H1 (cell line): Measurements from ENCODE around the gene LHFPL6. TPM values are rescaled to one million over a fixed set of nuclear protein-coding genes. Genes with fewer than 3 reads are reported as not detected.

Source experiments
- CTCF ChIA-PET: fragments of 300-600 bp; sonication (Branson Sonifier 250); formaldehyde crosslinking; loops from one replicate; lab custom pipeline; 2021; ENCODE audit not compliant: partially characterized antibody; lab: Charles Lee
- POLR2A ChIA-PET: fragments of 300-600 bp; sonication (Branson Sonifier 250); formaldehyde crosslinking; loops from one replicate; lab custom pipeline; 2021; ENCODE audit warnings: inconsistent platforms; ENCODE audit not compliant: partially characterized antibody; lab: Charles Lee
- DNase-seq, 2 experiments: peaks; one replicate each; pipeline versions ENCODE4 v3.0.0 to v3.0.0-alpha.2; 2010 to 2022; ENCODE audit warnings: low spot score in 2 of 2, low read depth in 1 of 2, mixed read lengths in 1 of 2
- FAIRE-seq: peaks from 2 replicates; lab custom pipeline; 2011; peaks lifted over from hg19 to GRCh38; lab: Jason Lieb, UNC
- H2AFZ ChIP-seq: 2 replicates; pipeline ENCODE4 v1.8.1; 2012; ENCODE audit warnings: low read length, inconsistent platforms
- H2AK5ac ChIP-seq: 2 replicates; pipeline ENCODE4 v1.6.1; 2013; ENCODE audit warnings: low read depth, low read length
- H2BK120ac ChIP-seq: replicated peaks from 2 replicates; pipeline ENCODE3; 2013; ENCODE audit warnings: low read depth, low read length, inconsistent platforms
- H2BK12ac ChIP-seq: 2 replicates; pipeline ENCODE4 v1.6.1; 2013; ENCODE audit warnings: low read depth, low read length
- H2BK15ac ChIP-seq: 2 replicates; pipeline ENCODE4 v1.6.1; 2013; ENCODE audit warnings: low read length
- H2BK20ac ChIP-seq: 2 replicates; pipeline ENCODE4 v1.6.1; 2013; ENCODE audit warnings: low read length
- H2BK5ac ChIP-seq: 2 replicates; pipeline ENCODE4 v1.6.1; 2013; ENCODE audit warnings: low read depth, low read length
- H3K14ac ChIP-seq: 2 replicates; pipeline ENCODE4 v1.6.1; 2013; ENCODE audit warnings: inconsistent platforms; ENCODE audit not compliant: insufficient read length
- H3K18ac ChIP-seq: 2 replicates; pipeline ENCODE4 v1.6.1; 2013; ENCODE audit warnings: low read length; ENCODE audit errors: extremely low read depth
- H3K23ac ChIP-seq: 2 replicates; pipeline ENCODE4 v1.6.1; 2013; ENCODE audit warnings: inconsistent platforms; ENCODE audit not compliant: insufficient read length
- H3K23me2 ChIP-seq: 2 replicates; pipeline ENCODE4 v1.6.1; 2013; ENCODE audit warnings: low read depth, low read length
- H3K27ac ChIP-seq: 2 replicates; pipeline ENCODE4 v1.6.1; 2011; ENCODE audit warnings: low read depth, low read length, inconsistent platforms
- H3K27me3 ChIP-seq, 4 experiments: replicated peaks in 1 of 4; 1 replicate in 1 of 4; 2 replicates in 3 of 4; pipeline versions ENCODE4 v1.6.1 to v1.8.1; 2011 to 2013; ENCODE audit warnings: low read length in 3 of 4, mild to moderate bottlenecking in 3 of 4, inconsistent platforms in 2 of 4, mixed read lengths in 2 of 4, moderate library complexity in 1 of 4; ENCODE audit not compliant: control insufficient read depth in 3 of 4, insufficient read depth in 3 of 4; ENCODE audit errors: extremely low read depth in 1 of 4
- H3K36me3 ChIP-seq, 4 experiments: 2 replicates each; pipeline versions ENCODE4 v1.6.1 to v1.8.1; 2011 to 2013; ENCODE audit warnings: mild to moderate bottlenecking in 4 of 4, low read length in 3 of 4, moderate library complexity in 2 of 4, control low read depth in 1 of 4, inconsistent platforms in 1 of 4; ENCODE audit not compliant: insufficient read depth in 4 of 4, control insufficient read depth in 2 of 4
- H3K4ac ChIP-seq: replicated peaks from 2 replicates; pipeline ENCODE3; 2013; ENCODE audit warnings: low read length, low read depth, mixed read lengths, inconsistent platforms; ENCODE audit not compliant: insufficient read length
- H3K4me1 ChIP-seq, 4 experiments: replicated peaks in 1 of 4; 1 replicate in 1 of 4; 2 replicates in 3 of 4; pipeline versions ENCODE4 v1.6.1 to v1.8.1; 2011 to 2013; ENCODE audit warnings: low read length in 3 of 4, inconsistent platforms in 2 of 4, mixed read lengths in 1 of 4; ENCODE audit not compliant: insufficient read depth in 4 of 4, control insufficient read depth in 3 of 4
- H3K4me2 ChIP-seq, 2 experiments: 2 replicates each; pipeline versions ENCODE4 v1.6.1 to v1.8.1; 2011 to 2013; ENCODE audit warnings: low read depth in 2 of 2, low read length in 2 of 2, control low read depth in 1 of 2, inconsistent platforms in 1 of 2, mild to moderate bottlenecking in 1 of 2; ENCODE audit not compliant: insufficient read depth in 1 of 2
- H3K4me3 ChIP-seq, 4 experiments: fragments of 200-600, 300-600 bp in 1 of 4; sonication (generic), shearing (Covaris generic), sonication (Bioruptor Twin) in 1 of 4; 2 replicates each; pipeline versions ENCODE4 v1.5.1 to v1.8.1; 2011 to 2016; ENCODE audit warnings: low read length in 4 of 4, low read depth in 3 of 4, control low read depth in 2 of 4, inconsistent platforms in 2 of 4, mild to moderate bottlenecking in 2 of 4, mixed read lengths in 1 of 4, moderate library complexity in 1 of 4; ENCODE audit not compliant: insufficient read depth in 2 of 4; ENCODE audit errors: extremely low read depth in 1 of 4
- H3K56ac ChIP-seq: replicated peaks from 2 replicates; pipeline ENCODE3; 2013; ENCODE audit warnings: low read depth, mild to moderate bottlenecking, mixed read lengths, low read length, inconsistent platforms; ENCODE audit not compliant: insufficient read length
- H3K79me1 ChIP-seq: 2 replicates; pipeline ENCODE4 v1.6.1; 2013; ENCODE audit warnings: low read depth, low read length, control low read depth
- H3K79me2 ChIP-seq, 2 experiments: 2 replicates each; pipeline versions ENCODE4 v1.6.1 to v1.8.1; 2012 to 2013; ENCODE audit warnings: low read length in 2 of 2, mild to moderate bottlenecking in 2 of 2, inconsistent platforms in 1 of 2; ENCODE audit not compliant: insufficient read depth in 2 of 2, control insufficient read depth in 1 of 2
- H3K9ac ChIP-seq, 4 experiments: replicated peaks in 1 of 4; 1 replicate in 1 of 4; 2 replicates in 3 of 4; pipeline versions ENCODE4 v1.6.1 to v1.8.1; 2011 to 2013; ENCODE audit warnings: low read depth in 3 of 4, low read length in 3 of 4, control low read depth in 2 of 4, mild to moderate bottlenecking in 2 of 4, moderate library complexity in 2 of 4, inconsistent platforms in 1 of 4; ENCODE audit errors: extremely low read depth in 1 of 4
- H3K9me3 ChIP-seq, 2 experiments: 2 replicates each; pipeline versions ENCODE4 v1.6.1 to v1.8.1; 2012 to 2013; ENCODE audit warnings: mild to moderate bottlenecking in 2 of 2, moderate library complexity in 2 of 2, control low read depth in 1 of 2, inconsistent platforms in 1 of 2, low read depth in 1 of 2, low read length in 1 of 2, mixed read lengths in 1 of 2; ENCODE audit not compliant: insufficient read depth in 2 of 2
- H4K20me1 ChIP-seq, 2 experiments: replicated peaks in 1 of 2; 2 replicates each; pipeline versions ENCODE3 to v1.8.1; 2011 to 2013; ENCODE audit warnings: inconsistent platforms in 2 of 2, low read length in 2 of 2, mild to moderate bottlenecking in 1 of 2; ENCODE audit not compliant: insufficient read depth in 2 of 2, control insufficient read depth in 1 of 2
- H4K5ac ChIP-seq: 2 replicates; pipeline ENCODE4 v1.6.1; 2013; ENCODE audit warnings: low read length, low read depth, mixed read lengths, inconsistent platforms; ENCODE audit not compliant: insufficient read length
- H4K8ac ChIP-seq: 2 replicates; pipeline ENCODE4 v1.8.0; 2013; ENCODE audit warnings: mild to moderate bottlenecking, moderate library complexity, low read length, inconsistent platforms; ENCODE audit not compliant: insufficient read depth; ENCODE audit errors: extremely low read depth
- H4K91ac ChIP-seq: replicated peaks from 2 replicates; pipeline ENCODE3; 2013; ENCODE audit warnings: low read length, mixed read lengths, inconsistent platforms; ENCODE audit not compliant: insufficient read length
- BRCA1 ChIP-seq: IDR thresholded peaks from 2 replicates; pipeline ENCODE4 v1.6.1; 2012; ENCODE audit warnings: low read depth, low read length, improper control_type of control experiment
- NANOG ChIP-seq: IDR thresholded peaks from 2 replicates; pipeline ENCODE4 v1.6.1; 2011; ENCODE audit warnings: low read length, low read depth, mild to moderate bottlenecking, inconsistent platforms; ENCODE audit not compliant: insufficient read depth, poor library complexity, severe bottlenecking
- SIX5 ChIP-seq: IDR thresholded peaks from 2 replicates; pipeline ENCODE4 v1.6.1; 2011; ENCODE audit warnings: mild to moderate bottlenecking, low read depth, low read length
- WGBS, 2 experiments: shearing (Covaris generic) in 1 of 2; methylation state at CpG; one replicate each; pipeline versions ENCODE4 v1.1.6 to v1.1.7; 2013 to 2015; ENCODE audit warnings: low lambda C conversion rate in 2 of 2, mixed read lengths in 2 of 2, inconsistent platforms in 1 of 2, low coverage in 1 of 2, missing lambda C conversion rate in 1 of 2; ENCODE audit not compliant: insufficient replicate concordance in 2 of 2, insufficient coverage in 1 of 2, insufficient read length in 1 of 2; ENCODE audit errors: extremely low coverage in 1 of 2, missing lambda C conversion rate in 1 of 2; 5-methylcytosine and 5-hydroxymethylcytosine counted together
- polyA plus RNA-seq, 7 experiments: library from polyadenylated mRNA; depleted of rRNA in 3 of 7; stranded (reverse) in 5 of 7; unstranded in 2 of 7; fragments of >200 nt in 5 of 7; fragments of 200-250 nt in 2 of 7; gene quantifications; 1 replicate in 5 of 7; 2 replicates in 1 of 7; 4 replicates in 1 of 7; pipeline versions ENCODE4 v1.2.1 to v1.2.3, GENCODE V29; 2011 to 2013; ENCODE audit warnings: missing spikeins in 2 of 7, mixed read lengths in 2 of 7
- total RNA-seq: library from RNA; stranded (reverse); fragmentation: NEBNext Ultra II Directional; extraction: Animal tissue kit (Norgen Biotek cat#: 25700); gene quantifications from 2 replicates; pipeline ENCODE4 v1.2.1, GENCODE V29; 2021

LHFPL6 gene
- total and polyA plus RNA-seq, 2 of the 8 experiments (the other 6 are each of a cell fraction or from before 2014, with no cell fraction given), result 7.6 to 17.0 TPM

- 85% methylated on average over 2 of the region's 2 CpGs; no CpG with 5 or more reads in 1 of the 2 experiments for WGBS, 2 experiments
- H3K4me2 ChIP-seq, result no peak overlapping the region
- no peak overlapping the region for H3K18ac ChIP-seq
- TF ChIP-seq NANOG (no peak), SIX5 (no peak), BRCA1 (no peak)
- no peaks in the 10 kb centered on the region for H3K79me1 ChIP-seq
- FAIRE-seq (no peak), DNase-seq (no peak)
- H3K36me3 ChIP-seq, result no peaks in the 10 kb centered on the region
- no peak overlapping the region for H4K8ac ChIP-seq
- no peak overlapping the region for H3K4ac ChIP-seq
- H3K4me3 ChIP-seq, result no peak overlapping the region
- no peak overlapping the region for H2BK20ac ChIP-seq
- no peaks in the 10 kb centered on the region for H3K9me3 ChIP-seq
- H3K23me2 ChIP-seq, result no peaks in the 10 kb centered on the region
- H3K79me2 ChIP-seq, result no peaks in the 10 kb centered on the region; a peak in 1 of 4 replicates
- no peak overlapping the region for H3K23ac ChIP-seq
- no peak overlapping the region for H2AK5ac ChIP-seq
- H2BK12ac ChIP-seq, result no peak overlapping the region
- no peak overlapping the region for H2BK15ac ChIP-seq
- H4K91ac ChIP-seq, result no peak overlapping the region
- H2BK120ac ChIP-seq, result no peak overlapping the region
- no peaks in the 10 kb centered on the region for H3K4me1 ChIP-seq
- no peaks in the 10 kb centered on the region for H4K20me1 ChIP-seq
- no peak overlapping the region for H4K5ac ChIP-seq
- CTCF ChIA-PET, result interaction anchor here (1.1 kb wide), 1 partner anchor 187 kb away, joined by 3 read pairs; no protein-coding TSS in a partner anchor
- H3K27me3 ChIP-seq, result peaks cover 0 to 4% (median 0%) of the 10 kb centered on the region in 4 experiments; a peak in 1 of 7 replicates
- H3K9ac ChIP-seq, result no peak overlapping the region
- no peak overlapping the region for H3K56ac ChIP-seq
- H2BK5ac ChIP-seq, result no peak overlapping the region
- H3K14ac ChIP-seq, result no peak overlapping the region
- no peak overlapping the region for H2AFZ ChIP-seq
- H3K27ac ChIP-seq, result no peak overlapping the region
- POLR2A ChIA-PET, result interaction anchor here (1.2 kb wide), 1 partner anchor 9 kb away, joined by 3 read pairs; no protein-coding TSS in a partner anchor
Measured at GRCh38 chr13:39596176-39596575, 6.8 kb downstream of the LHFPL6 start.
